ENCODE measurements around the gene GPAT3.

Gene GPAT3

GRCh38 chr4:83639849-83640493 lies 104.1 kb downstream of the GPAT3 start:
- DNase-seq (ENCODE audit: low spot score) (peak; percentile 55), FAIRE-seq (peak; percentile 72)

GRCh38 chr4:83643036-83643435 lies 107.1 kb downstream of the GPAT3 start:
- FAIRE-seq, result no peak
- DNase-seq (ENCODE audit: low spot score), result no peak

DNA sequence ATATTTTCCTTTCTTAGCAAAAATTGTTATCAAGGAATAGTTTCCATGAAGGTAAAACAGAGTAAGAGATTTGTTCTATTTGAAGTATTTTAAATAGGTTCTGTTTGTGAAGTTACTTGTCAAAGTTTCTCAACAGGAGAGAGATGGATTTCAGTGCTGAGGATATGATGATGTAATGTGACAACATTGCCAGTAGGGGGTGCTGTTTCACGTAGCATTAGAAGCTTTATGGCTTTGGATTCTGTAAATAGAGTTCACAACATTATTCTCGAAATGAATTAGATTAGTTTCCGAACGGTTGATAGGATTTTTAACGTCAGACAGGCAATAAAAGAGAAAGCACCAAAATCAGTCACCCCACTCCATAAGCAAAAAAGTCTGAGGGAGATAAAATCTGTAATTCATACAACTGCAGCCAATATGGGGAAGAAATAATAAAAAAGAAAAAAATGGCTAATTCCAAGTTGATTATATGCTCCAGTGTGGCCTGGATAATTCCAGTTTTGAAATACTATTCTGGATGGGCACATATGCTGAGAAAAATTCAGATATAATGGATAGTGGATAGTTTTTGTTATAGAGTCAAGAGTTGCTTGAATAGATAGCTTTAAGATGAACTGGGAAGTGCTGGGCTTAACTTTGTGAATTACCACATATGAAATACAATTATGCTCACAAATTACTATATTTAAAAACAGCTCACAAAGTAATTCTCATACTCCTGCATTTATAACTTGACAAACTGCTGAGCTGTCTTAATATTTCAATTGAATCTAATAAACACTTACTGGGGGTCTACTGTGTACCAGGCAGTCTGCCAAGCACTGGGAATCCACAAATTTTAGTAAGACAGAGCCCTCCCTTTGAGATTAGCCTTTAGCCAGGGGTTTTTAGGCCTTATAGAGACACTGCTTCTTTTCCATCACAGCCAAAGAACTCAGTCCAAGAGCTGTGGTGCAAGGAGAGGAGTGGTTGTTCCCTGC lies 109.1 kb downstream of the GPAT3 start:
- peak; percentile 79 for FAIRE-seq
- peak; percentile 33 for DNase-seq (ENCODE audit: low spot score)

GRCh38 chr4:83646538-83647239 lies 110.8 kb downstream of the GPAT3 start:
- no peak for FAIRE-seq

GRCh38 chr4:83651846-83652245 lies 115.9 kb downstream of the GPAT3 start:
- no peak for DNase-seq (ENCODE audit: low spot score)
- FAIRE-seq, result no peak

More at GRCh38 chr4:83646538-83647239, 110.8 kb downstream of the GPAT3 start:
- DNase-seq (ENCODE audit: low spot score), result no peak

Measured in RCC 7860 (cell line).